Stimulated activated CD8-positive, alpha-beta memory T cell treated with anti-CD3 and anti-CD28 coated beads, Interleukin-15, amount 100 ng/mL, for 48 hours (primary cell): ENCODE measurements around the gene SDK1.
"Not testable (repeated sequence)": the region's sequence is repeated elsewhere in the genome, so short reads cannot be mapped to it uniquely, and the experiment has no call there.

Source experiments
- DNase-seq, 2 donors: peaks; one replicate each; pipeline ENCODE4 v3.0.0-alpha.2; 2020; ENCODE audit warnings: low read depth in 2 of 2

The SDK1 gene

GRCh38 chr7:4074407-4074806 lies 773.4 kb downstream of the SDK1 start:
- DNase-seq, result no peak

- no peak for DNase-seq
Measured at GRCh38 chr7:4074994-4075393, 773.9 kb downstream of the SDK1 start.

- no peak for DNase-seq
Measured at GRCh38 chr7:4076701-4077294, 775.7 kb downstream of the SDK1 start.

GRCh38 chr7:4077980-4078379 lies 776.9 kb downstream of the SDK1 start:
- no peak for DNase-seq

GRCh38 chr7:4078580-4078979 lies 777.5 kb downstream of the SDK1 start:
- DNase-seq, result no peak

GRCh38 chr7:4079366-4079765 lies 778.3 kb downstream of the SDK1 start:
- no peak for DNase-seq

GRCh38 chr7:4079956-4080355 lies 778.9 kb downstream of the SDK1 start:
- DNase-seq, result no peak

GRCh38 chr7:4080954-4081353 lies 779.9 kb downstream of the SDK1 start:
- DNase-seq, result no peak

- no peak for DNase-seq
Measured at GRCh38 chr7:4083513-4083912, 782.5 kb downstream of the SDK1 start.

GRCh38 chr7:4084271-4084670 lies 783.2 kb downstream of the SDK1 start:
- DNase-seq, result no peak

- DNase-seq, result no peak
Measured at GRCh38 chr7:4085937-4086691, 785.1 kb downstream of the SDK1 start.

GRCh38 chr7:4086723-4087122 lies 785.7 kb downstream of the SDK1 start:
- no peak for DNase-seq

- no peak for DNase-seq
Measured at GRCh38 chr7:4091767-4092166, 790.7 kb downstream of the SDK1 start.

- DNase-seq, result no peak
Measured at GRCh38 chr7:4093035-4093434, 792.0 kb downstream of the SDK1 start.

- no peak for DNase-seq
Measured at GRCh38 chr7:4093483-4093882, 792.4 kb downstream of the SDK1 start.

- DNase-seq, result not testable (repeated sequence)
Measured at GRCh38 chr7:4094158-4094557, 793.1 kb downstream of the SDK1 start.

- no peak for DNase-seq
Measured at GRCh38 chr7:4097001-4097609, 796.1 kb downstream of the SDK1 start.

- no peak for DNase-seq
Measured at GRCh38 chr7:4098169-4098568, 797.1 kb downstream of the SDK1 start.

- no peak for DNase-seq
Measured at GRCh38 chr7:4099651-4100050, 798.6 kb downstream of the SDK1 start.

GRCh38 chr7:4100148-4100547 lies 799.1 kb downstream of the SDK1 start:
- no peak for DNase-seq

GRCh38 chr7:4100691-4101090 lies 799.6 kb downstream of the SDK1 start:
- no peak for DNase-seq

GRCh38 chr7:4102231-4102841 lies 801.3 kb downstream of the SDK1 start:
- DNase-seq, result no peak
